Globus pallidus (tissue), 1 donor: ENCODE results near the gene ACCSL.

ENCODE experiments used
- DNase-seq: peaks from one replicate; pipeline ENCODE4 v3.0.0-alpha.2; 2015; ENCODE audit warnings: low spot score

ACCSL gene

GRCh38 chr11:44097821-44098220, 50.0 kb downstream of the ACCSL start:
- no peak for DNase-seq

- DNase-seq: no peak
Measured at GRCh38 chr11:44101098-44101497, 53.3 kb downstream of the ACCSL start.

- no peak for DNase-seq
Measured at GRCh38 chr11:44104481-44105294, 56.9 kb downstream of the ACCSL start.

- DNase-seq: no peak
Measured at GRCh38 chr11:44108260-44108659, 60.5 kb downstream of the ACCSL start.
